ENCODE data around the gene ZNF253. TPM values are rescaled to one million over a fixed set of nuclear protein-coding genes. Genes with fewer than 3 reads are reported as not detected.
A peak's percentile ranks its signal among the peaks of the same experiment; 100 is the strongest.

Gene ZNF253
- total and polyA plus RNA-seq, 2 of the 13 experiments (the other 11 are each of a cell fraction or from before 2014, with no cell fraction given), result 3.5 to 10.6 TPM

- TF ChIP-seq NR3C1 (CRISPR knock-in tag; IDR thresholded peaks at IDR 0.05), result no peak
- no peak for TF ChIP-seq CERS6 (CRISPR knock-in tag; IDR thresholded peaks at IDR 0.05)
- no peak for TF ChIP-seq ZBTB42 (CRISPR knock-in tag; IDR thresholded peaks at IDR 0.05)
- TF ChIP-seq CREB3 (CRISPR knock-in tag; IDR thresholded peaks at IDR 0.05), result no peak
- no peak for TF ChIP-seq ZNF382 (CRISPR knock-in tag; IDR thresholded peaks at IDR 0.05; ENCODE audit: borderline replicate concordance)
- no peak for TF ChIP-seq NFIB (CRISPR knock-in tag; IDR thresholded peaks at IDR 0.05; ENCODE audit: borderline replicate concordance)
- no peak for TF ChIP-seq HIC2 (CRISPR knock-in tag; IDR thresholded peaks at IDR 0.05; ENCODE audit: low read depth)
- TF ChIP-seq ZNF816 (CRISPR knock-in tag; IDR thresholded peaks at IDR 0.05; ENCODE audit: borderline replicate concordance), result no peak
- no peak for TF ChIP-seq CENPBD1 (CRISPR knock-in tag; IDR thresholded peaks at IDR 0.05; ENCODE audit: borderline replicate concordance, low read depth)
- TF ChIP-seq ZNF503 (CRISPR knock-in tag; IDR thresholded peaks at IDR 0.05), result 0 out of 2 replicates have a peak, but pooled peaks have one; percentile 49
- no peak for TF ChIP-seq PCBP1 (IDR thresholded peaks at IDR 0.05; ENCODE audit: borderline replicate concordance, low read depth, low read length)
- TF ChIP-seq THAP7 (CRISPR knock-in tag; IDR thresholded peaks at IDR 0.05), result no peak
- no peak for TF ChIP-seq ZFP36L2 (CRISPR knock-in tag; IDR thresholded peaks at IDR 0.05)
- TF ChIP-seq ZHX2 (IDR thresholded peaks at IDR 0.05; ENCODE audit: low read depth), result no peak
- no peak for TF ChIP-seq ZHX2 (CRISPR knock-in tag; IDR thresholded peaks at IDR 0.05; ENCODE audit: borderline replicate concordance)
These were observed at the start of gene ZNF253 (continued) for GRCh38 chr19:19865750-19866610.

Data from HepG2 (cell line).